ENCODE measurements around the gene CD99L2.

- TF ChIP-seq CTCF (conservative IDR thresholded peaks at IDR 0.05 in 1 of 2, IDR thresholded peaks at IDR 0.05 in 1 of 2; ENCODE audit: low read depth in 1 of 2, low read length in 2 of 2) (no peak), EZH2 (IDR thresholded peaks at IDR 0.05; ENCODE audit: low read length, missing control alignments) (no peak)
Observed at GRCh38 chrX:150935467-150935866, 37.0 kb upstream of the CD99L2 start.
